Measurements from ENCODE around the gene HAO2. TPM values are rescaled to one million over a fixed set of nuclear protein-coding genes. Genes with fewer than 3 reads are reported as not detected.

Gene HAO2
- total RNA-seq, 1 donor from 2014 or later: not detected

- Histone ChIP-seq H3K9ac (ENCODE audit: low read length) (no peak overlapping the region), H3K79me2 (ENCODE audit: insufficient read depth, low read length) (no peaks in the 10 kb centered on the region), H3K4me2 (ENCODE audit: low read length) (no peak overlapping the region), H3K9me3 (ENCODE audit: insufficient read depth, low read depth, low read length) (no peaks in the 10 kb centered on the region), H3K27ac (ENCODE audit: low read depth, low read length) (no peak overlapping the region), H3K36me3 (ENCODE audit: insufficient read depth, low read length) (no peaks in the 10 kb centered on the region), H4K20me1 (ENCODE audit: insufficient read depth, low read length) (no peaks in the 10 kb centered on the region), H3K27me3 (ENCODE audit: insufficient read depth, low read length) (no peaks in the 10 kb centered on the region), H2AFZ (ENCODE audit: low read depth, low read length) (no peak overlapping the region), H3K4me3 (ENCODE audit: insufficient read depth, low read depth, low read length) (no peak overlapping the region), H3K4me1 (ENCODE audit: insufficient read depth, low read length) (no peaks in the 10 kb centered on the region)
- DNase-seq (ENCODE audit: low read depth) (peak; percentile 58), FAIRE-seq (no peak)
- H3K9me3 Mint-ChIP-seq (ENCODE audit: unreplicated experiment): peaks cover 5% of the 10 kb centered on the region
- H3K4me3 Mint-ChIP-seq (ENCODE audit: unreplicated experiment): no peak overlapping the region
- H3K4me1 Mint-ChIP-seq (ENCODE audit: low read depth, unreplicated experiment): no peaks in the 10 kb centered on the region
- no peak overlapping the region for H3K27ac Mint-ChIP-seq (ENCODE audit: unreplicated experiment)
- TF ChIP-seq EZH2 (IDR thresholded peaks at IDR 0.05; ENCODE audit: insufficient read depth, low read length) (no peak), CTCF (IDR thresholded peaks at IDR 0.05; ENCODE audit: insufficient read depth, low read depth, low read length) (no peak)
- no peaks in the 10 kb centered on the region for H3K36me3 Mint-ChIP-seq (ENCODE audit: low read depth, unreplicated experiment)
- no peaks in the 10 kb centered on the region for H3K27me3 Mint-ChIP-seq (ENCODE audit: low read depth, unreplicated experiment)
These were observed 41.1 kb downstream of the HAO2 start for GRCh38 chr1:119409731-119410130.

GRCh38 chr1:119410961-119411360, 42.4 kb downstream of the HAO2 start:
- Histone ChIP-seq H2AFZ (ENCODE audit: low read depth, low read length) (no peak overlapping the region), H3K36me3 (ENCODE audit: insufficient read depth, low read length) (no peaks in the 10 kb centered on the region), H3K4me2 (ENCODE audit: low read length) (no peak overlapping the region), H3K9me3 (ENCODE audit: insufficient read depth, low read depth, low read length) (no peaks in the 10 kb centered on the region), H3K4me1 (ENCODE audit: insufficient read depth, low read length) (no peaks in the 10 kb centered on the region), H3K4me3 (ENCODE audit: insufficient read depth, low read depth, low read length) (no peak overlapping the region), H3K27me3 (ENCODE audit: insufficient read depth, low read length) (no peaks in the 10 kb centered on the region), H3K79me2 (ENCODE audit: insufficient read depth, low read length) (no peaks in the 10 kb centered on the region), H3K9ac (ENCODE audit: low read length) (no peak overlapping the region), H3K27ac (ENCODE audit: low read depth, low read length) (no peak overlapping the region), H4K20me1 (ENCODE audit: insufficient read depth, low read length) (no peaks in the 10 kb centered on the region)
- TF ChIP-seq CTCF (IDR thresholded peaks at IDR 0.05; ENCODE audit: insufficient read depth, low read depth, low read length) (no peak), EZH2 (IDR thresholded peaks at IDR 0.05; ENCODE audit: insufficient read depth, low read length) (no peak)
- peaks cover 3% of the 10 kb centered on the region for H3K27me3 Mint-ChIP-seq (ENCODE audit: low read depth, unreplicated experiment)
- DNase-seq (ENCODE audit: low read depth): no peak
- H3K9me3 Mint-ChIP-seq (ENCODE audit: unreplicated experiment): peaks cover 4% of the 10 kb centered on the region
- H3K27ac Mint-ChIP-seq (ENCODE audit: unreplicated experiment): no peak overlapping the region
- H3K4me1 Mint-ChIP-seq (ENCODE audit: low read depth, unreplicated experiment): no peaks in the 10 kb centered on the region
- no peak overlapping the region for H3K4me3 Mint-ChIP-seq (ENCODE audit: unreplicated experiment)
- FAIRE-seq: no peak
- no peaks in the 10 kb centered on the region for H3K36me3 Mint-ChIP-seq (ENCODE audit: low read depth, unreplicated experiment)

GRCh38 chr1:119414950-119415349, 46.4 kb downstream of the HAO2 start, which contains the start of gene HSD3B2:
Gene HSD3B2, plus strand, starts transcription at chr1:119415150. Its CDS starts 270 bp downstream, at chr1:119415420.
- no peak within 1 kb of the TSS for H2AFZ ChIP-seq (ENCODE audit: low read depth, low read length)
- no peak for DNase-seq (ENCODE audit: low read depth)
- H3K4me2 ChIP-seq (ENCODE audit: low read length): no peak within 1 kb of the TSS
- peaks cover 9% of the 10 kb centered on the region for H3K4me1 Mint-ChIP-seq (ENCODE audit: low read depth, unreplicated experiment)
- H4K20me1 ChIP-seq (ENCODE audit: insufficient read depth, low read length): no peaks in the 10 kb centered on the region
- no peak for FAIRE-seq
- no peaks in the 10 kb centered on the region for H3K9me3 ChIP-seq (ENCODE audit: insufficient read depth, low read depth, low read length)
- H3K27ac Mint-ChIP-seq (ENCODE audit: unreplicated experiment): no peak within 1 kb of the TSS
- no peaks in the 10 kb centered on the region for H3K9me3 Mint-ChIP-seq (ENCODE audit: unreplicated experiment)
- H3K4me3 ChIP-seq (ENCODE audit: insufficient read depth, low read depth, low read length): no peak within 1 kb of the TSS
- H3K27ac ChIP-seq (ENCODE audit: low read depth, low read length): no peak within 1 kb of the TSS
- H3K4me3 Mint-ChIP-seq (ENCODE audit: unreplicated experiment): no peak within 1 kb of the TSS
- TF ChIP-seq EZH2 (IDR thresholded peaks at IDR 0.05; ENCODE audit: insufficient read depth, low read length): no peak
- no peak for TF ChIP-seq CTCF (IDR thresholded peaks at IDR 0.05; ENCODE audit: insufficient read depth, low read depth, low read length)
- no peaks in the 10 kb centered on the region for H3K79me2 ChIP-seq (ENCODE audit: insufficient read depth, low read length)
- H3K9ac ChIP-seq (ENCODE audit: low read length): no peak within 1 kb of the TSS
- peaks cover 15% of the 10 kb centered on the region for H3K27me3 Mint-ChIP-seq (ENCODE audit: low read depth, unreplicated experiment)
- H3K36me3 Mint-ChIP-seq (ENCODE audit: low read depth, unreplicated experiment): no peaks in the 10 kb centered on the region
- no peaks in the 10 kb centered on the region for H3K4me1 ChIP-seq (ENCODE audit: insufficient read depth, low read length)
- no peaks in the 10 kb centered on the region for H3K27me3 ChIP-seq (ENCODE audit: insufficient read depth, low read length)
- H3K36me3 ChIP-seq (ENCODE audit: insufficient read depth, low read length): no peaks in the 10 kb centered on the region
